GM18870 (cell line): ENCODE data around the gene KRTAP4-1.
"Not testable (repeated sequence)": the region's sequence is repeated elsewhere in the genome, so short reads cannot be mapped to it uniquely, and the experiment has no call there.

Source experiments
- ATAC-seq: cut with Tn5 transposase; IDR thresholded peaks from one replicate; pipeline ENCODE4 v1.9.1; 2021; ENCODE audit warnings: moderate library complexity; ENCODE audit not compliant: unreplicated experiment

KRTAP4-1 gene

GRCh38 chr17:41184480-41184961 is at the start of gene KRTAP4-1:
TSS of gene KRTAP4-1 (minus strand) at chr17:41184911. CDS start at chr17:41184854, 57 bp downstream.
- ATAC-seq = no peak

- ATAC-seq = not testable (repeated sequence)
Measured at GRCh38 chr17:41232399-41233105, 47.8 kb upstream of the KRTAP4-1 start, which contains the start of gene KRTAP9-3. TSS of gene KRTAP9-3 (plus strand) at chr17:41232449. CDS start at chr17:41232502, 53 bp downstream.

- ATAC-seq = no peak
Measured at GRCh38 chr17:41231731-41232130, 47.0 kb upstream of the KRTAP4-1 start.

GRCh38 chr17:41230094-41230493 is 45.4 kb upstream of the KRTAP4-1 start:
- ATAC-seq = no peak

GRCh38 chr17:41226598-41227095 is 41.9 kb upstream of the KRTAP4-1 start, which contains the start of gene KRTAP9-2:
TSS of gene KRTAP9-2 (plus strand) at chr17:41226648. CDS start at chr17:41226655, 7 bp downstream.
- ATAC-seq = not testable (repeated sequence)

GRCh38 chr17:41226051-41226450 is 41.3 kb upstream of the KRTAP4-1 start:
- ATAC-seq = no peak

GRCh38 chr17:41223821-41224220 is 39.1 kb upstream of the KRTAP4-1 start:
- ATAC-seq = no peak

GRCh38 chr17:41215681-41216080 is 31.0 kb upstream of the KRTAP4-1 start:
- no peak for ATAC-seq

- no peak for ATAC-seq
Measured at GRCh38 chr17:41212524-41213169, 27.9 kb upstream of the KRTAP4-1 start.

GRCh38 chr17:41211845-41212466 is 27.2 kb upstream of the KRTAP4-1 start:
- ATAC-seq = no peak

- ATAC-seq = no peak
Measured at GRCh38 chr17:41199421-41200078, 14.8 kb upstream of the KRTAP4-1 start.

- ATAC-seq = no peak
Measured at GRCh38 chr17:41196068-41196467, 11.4 kb upstream of the KRTAP4-1 start.

- no peak for ATAC-seq
Measured at GRCh38 chr17:41190328-41190727, 5.6 kb upstream of the KRTAP4-1 start.

GRCh38 chr17:41189837-41190318 is 5.2 kb upstream of the KRTAP4-1 start, which contains the start of gene KRTAP9-1:
TSS of gene KRTAP9-1 (plus strand) at chr17:41189887. CDS start at chr17:41189887, 0 bp downstream.
- not testable (repeated sequence) for ATAC-seq

- no peak for ATAC-seq
Measured at GRCh38 chr17:41186872-41187271, 2.2 kb upstream of the KRTAP4-1 start.

GRCh38 chr17:41185001-41185400 is 290 bp upstream of the KRTAP4-1 start:
- ATAC-seq = no peak

- ATAC-seq = no peak
Measured at GRCh38 chr17:41178843-41179616, 5.7 kb downstream of the KRTAP4-1 start.

- ATAC-seq = no peak
Measured at GRCh38 chr17:41178341-41178740, 6.4 kb downstream of the KRTAP4-1 start.

GRCh38 chr17:41177727-41178271 is 6.9 kb downstream of the KRTAP4-1 start, which contains the start of gene KRTAP4-2:
TSS of gene KRTAP4-2 (minus strand) at chr17:41178221. CDS start at chr17:41178164, 57 bp downstream.
- no peak for ATAC-seq
